IMR-90 (cell line): Measurements from ENCODE around the gene IGF2BP3.

ENCODE experiments used
- CEBPB ChIP-seq: IDR thresholded peaks from 2 replicates; pipeline ENCODE4 v1.6.1; 2012; ENCODE audit warnings: low read depth, low read length, improper control_type of control experiment
- CHD1 ChIP-seq: IDR thresholded peaks from 2 replicates; pipeline ENCODE4 v1.6.1; 2012; ENCODE audit warnings: low read depth, low read length, improper control_type of control experiment
- ELK1 ChIP-seq: fragments of 150-350 bp; IDR thresholded peaks from 2 replicates; pipeline ENCODE4 v1.6.1; 2016; ENCODE audit warnings: low read depth, mild to moderate bottlenecking, low read length, moderate library complexity, borderline replicate concordance
- MAFK ChIP-seq: IDR thresholded peaks from 2 replicates; pipeline ENCODE4 v1.6.1; 2012; ENCODE audit warnings: low read depth, low read length, improper control_type of control experiment
- MAZ ChIP-seq: IDR thresholded peaks from 2 replicates; pipeline ENCODE4 v1.6.1; 2012; ENCODE audit warnings: low read depth, mild to moderate bottlenecking, low read length, improper control_type of control experiment, moderate library complexity, borderline replicate concordance
- MXI1 ChIP-seq: IDR thresholded peaks from 2 replicates; pipeline ENCODE4 v1.6.1; 2012; ENCODE audit warnings: low read depth, mild to moderate bottlenecking, low read length, moderate library complexity, borderline replicate concordance
- POLR2A ChIP-seq: IDR thresholded peaks from 2 replicates; pipeline ENCODE4 v1.6.1; 2012; ENCODE audit warnings: mild to moderate bottlenecking, low read depth, low read length
- RAD21 ChIP-seq: IDR thresholded peaks from 2 replicates; pipeline ENCODE4 v1.6.1; 2012; ENCODE audit warnings: low read length, improper control_type of control experiment
- RCOR1 ChIP-seq: IDR thresholded peaks from 2 replicates; pipeline ENCODE4 v1.6.1; 2012; ENCODE audit warnings: mild to moderate bottlenecking, low read length, improper control_type of control experiment; ENCODE audit not compliant: insufficient replicate concordance
- RFX5 ChIP-seq: IDR thresholded peaks from 2 replicates; pipeline ENCODE4 v1.8.0; 2012; ENCODE audit warnings: low read depth, mild to moderate bottlenecking, low read length, moderate library complexity
- SMC3 ChIP-seq: fragments of 150-350 bp; IDR thresholded peaks from 2 replicates; pipeline ENCODE4 v1.6.1; 2016; ENCODE audit warnings: low read depth, mild to moderate bottlenecking, antibody characterized with exemption, low read length, moderate library complexity
- TF ChIP-seq, protein P1 (sequence below): conservative IDR thresholded peaks from 2 replicates; pipeline ENCODE4 v1.5.1; 2012; ENCODE audit warnings: mild to moderate bottlenecking, low read depth, low read length, improper control_type of control experiment

- TF ChIP-seq, protein P1, sequence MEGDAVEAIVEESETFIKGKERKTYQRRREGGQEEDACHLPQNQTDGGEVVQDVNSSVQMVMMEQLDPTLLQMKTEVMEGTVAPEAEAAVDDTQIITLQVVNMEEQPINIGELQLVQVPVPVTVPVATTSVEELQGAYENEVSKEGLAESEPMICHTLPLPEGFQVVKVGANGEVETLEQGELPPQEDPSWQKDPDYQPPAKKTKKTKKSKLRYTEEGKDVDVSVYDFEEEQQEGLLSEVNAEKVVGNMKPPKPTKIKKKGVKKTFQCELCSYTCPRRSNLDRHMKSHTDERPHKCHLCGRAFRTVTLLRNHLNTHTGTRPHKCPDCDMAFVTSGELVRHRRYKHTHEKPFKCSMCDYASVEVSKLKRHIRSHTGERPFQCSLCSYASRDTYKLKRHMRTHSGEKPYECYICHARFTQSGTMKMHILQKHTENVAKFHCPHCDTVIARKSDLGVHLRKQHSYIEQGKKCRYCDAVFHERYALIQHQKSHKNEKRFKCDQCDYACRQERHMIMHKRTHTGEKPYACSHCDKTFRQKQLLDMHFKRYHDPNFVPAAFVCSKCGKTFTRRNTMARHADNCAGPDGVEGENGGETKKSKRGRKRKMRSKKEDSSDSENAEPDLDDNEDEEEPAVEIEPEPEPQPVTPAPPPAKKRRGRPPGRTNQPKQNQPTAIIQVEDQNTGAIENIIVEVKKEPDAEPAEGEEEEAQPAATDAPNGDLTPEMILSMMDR, result no peak
- TF ChIP-seq POLR2A, result no peak
- TF ChIP-seq CEBPB, result no peak
- no peak for TF ChIP-seq RAD21
- TF ChIP-seq MXI1, result no peak
- no peak for TF ChIP-seq MAFK
- no peak for TF ChIP-seq SMC3
- no peak for TF ChIP-seq RFX5
- no peak for TF ChIP-seq MAZ
- TF ChIP-seq ELK1, result no peak
- no peak for TF ChIP-seq RCOR1
- TF ChIP-seq CHD1, result no peak
Observed at GRCh38 chr7:23275912-23276311, 194.4 kb downstream of the IGF2BP3 start.
